Activated naive CD8-positive, alpha-beta T cell treated with anti-CD3 and anti-CD28 coated beads, Interleukin-2, amount 50 U/mL, for 24 hours (primary cell): ENCODE results near the gene SCN4B.
"Not testable (repeated sequence)": the region's sequence is repeated elsewhere in the genome, so short reads cannot be mapped to it uniquely, and the experiment has no call there.

Source experiments
- ATAC-seq: fragments of 150-1000 bp; cut with Tn5 transposase; one replicate; pipeline ENCODE4 v1.10.0; 2021
- DNase-seq: peaks from one replicate; pipeline ENCODE4 v3.0.0; 2021
- H3K27ac Mint-ChIP-seq: one replicate; pipeline ENCODE4 v1.8.0; 2021; ENCODE audit warnings: mild to moderate bottlenecking, mixed read lengths
- H3K27me3 Mint-ChIP-seq: one replicate; pipeline ENCODE4 v1.8.0; 2021; ENCODE audit warnings: mixed read lengths
- H3K36me3 Mint-ChIP-seq: one replicate; pipeline ENCODE4 v1.8.0; 2021; ENCODE audit warnings: low read depth, mixed read lengths
- H3K4me1 Mint-ChIP-seq: one replicate; pipeline ENCODE4 v1.8.0; 2021; ENCODE audit warnings: mixed read lengths
- H3K4me3 Mint-ChIP-seq: one replicate; pipeline ENCODE4 v1.8.0; 2021; ENCODE audit warnings: mild to moderate bottlenecking, moderate library complexity, mixed read lengths
- H3K9me3 Mint-ChIP-seq: one replicate; pipeline ENCODE4 v1.8.0; 2021; ENCODE audit warnings: mixed read lengths

The SCN4B gene

GRCh38 chr11:118183691-118184090, 31.1 kb upstream of the SCN4B start:
- not testable (repeated sequence) for ATAC-seq, H3K4me3 Mint-ChIP-seq, DNase-seq, H3K4me1 Mint-ChIP-seq, H3K9me3 Mint-ChIP-seq, H3K27ac Mint-ChIP-seq, H3K36me3 Mint-ChIP-seq
- peaks cover 12% of the 10 kb centered on the region for H3K27me3 Mint-ChIP-seq

DNA sequence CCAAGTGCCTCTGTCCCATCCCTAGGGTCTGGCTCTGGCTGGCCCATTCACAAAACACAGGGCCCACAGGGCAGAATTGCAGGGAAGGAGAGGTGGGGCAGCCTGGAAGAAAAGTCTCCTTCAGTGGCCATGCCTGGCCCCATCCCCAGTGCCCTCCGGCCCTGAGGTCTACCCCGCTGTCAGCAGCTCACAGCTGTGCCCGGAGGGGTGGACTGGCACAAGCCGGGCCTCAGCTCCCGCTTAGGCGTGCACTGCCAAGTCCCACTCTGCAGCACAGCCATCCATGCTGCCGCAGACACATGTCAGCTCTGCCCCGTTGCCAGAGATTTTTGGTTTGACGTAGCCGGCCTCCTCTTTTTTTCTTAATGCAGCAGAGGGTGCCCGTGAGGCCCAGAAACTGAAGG, 27.7 kb upstream of the SCN4B start:
- Mint-ChIP-seq H3K27me3 (peaks cover 11% of the 10 kb centered on the region), H3K9me3 (no peaks in the 10 kb centered on the region), H3K4me3 (no peak overlapping the region), H3K27ac (no peak overlapping the region), H3K36me3 (no peaks in the 10 kb centered on the region), H3K4me1 (no peaks in the 10 kb centered on the region)
- ATAC-seq: peak; percentile 46
- DNase-seq: no peak

- H3K36me3 Mint-ChIP-seq: no peaks in the 10 kb centered on the region
- H3K4me1 Mint-ChIP-seq: peaks cover 2% of the 10 kb centered on the region
- DNase-seq: no peak
- H3K27ac Mint-ChIP-seq: no peak overlapping the region
- H3K4me3 Mint-ChIP-seq: no peak overlapping the region
- H3K27me3 Mint-ChIP-seq: peaks cover 13% of the 10 kb centered on the region
- no peaks in the 10 kb centered on the region for H3K9me3 Mint-ChIP-seq
- no peak for ATAC-seq
Observed at GRCh38 chr11:118176778-118177134, 24.1 kb upstream of the SCN4B start.

DNA sequence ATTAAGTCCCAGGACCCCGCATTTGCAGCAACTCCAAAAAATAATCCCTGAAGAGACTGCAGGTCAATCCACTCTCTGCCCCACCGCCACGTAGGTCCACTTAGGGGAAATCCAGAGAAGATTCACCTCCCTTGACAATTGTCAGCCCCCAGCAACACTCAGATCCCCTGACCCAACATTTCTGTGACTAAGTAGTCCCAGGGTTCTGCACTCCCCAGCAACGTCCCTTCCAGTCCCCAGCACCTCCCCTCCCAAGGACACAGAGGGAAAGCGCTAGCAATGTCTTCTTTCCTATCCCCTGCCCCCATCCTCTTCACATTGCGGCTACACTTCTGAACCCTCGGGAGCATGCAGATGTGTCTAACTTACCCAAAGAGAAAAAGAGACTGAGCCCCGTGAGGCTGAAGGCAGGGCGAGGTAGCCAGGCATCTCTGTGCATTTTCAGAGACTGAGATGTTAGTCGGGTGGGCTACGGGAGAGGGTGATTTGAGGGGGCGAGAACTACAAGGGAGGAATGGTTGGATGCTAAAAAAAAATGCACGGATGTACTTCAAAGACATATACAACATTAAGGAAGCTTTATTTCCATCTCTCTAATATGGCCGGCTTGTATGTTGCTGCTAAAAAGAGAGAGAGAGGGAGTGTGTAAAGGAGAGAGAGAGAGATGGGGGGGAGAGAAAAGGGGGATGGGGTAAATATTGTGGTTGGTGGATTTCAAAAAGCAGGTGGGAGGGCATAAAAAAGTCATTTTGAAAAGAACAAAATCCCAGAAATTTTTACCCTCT, 23.6 kb upstream of the SCN4B start, which contains the start of gene SCN2B:
Gene SCN2B (minus strand): TSS at position 647 of the 785 bp plus-strand sequence. CDS start 208 bp downstream, at position 439.
- no peak for ATAC-seq
- Mint-ChIP-seq H3K4me1 (peaks cover 2% of the 10 kb centered on the region), H3K27ac (no peak within 1 kb of the TSS), H3K27me3 (peaks cover 13% of the 10 kb centered on the region), H3K36me3 (no peaks in the 10 kb centered on the region), H3K9me3 (no peaks in the 10 kb centered on the region), H3K4me3 (no peak within 1 kb of the TSS)
- DNase-seq: no peak

DNA sequence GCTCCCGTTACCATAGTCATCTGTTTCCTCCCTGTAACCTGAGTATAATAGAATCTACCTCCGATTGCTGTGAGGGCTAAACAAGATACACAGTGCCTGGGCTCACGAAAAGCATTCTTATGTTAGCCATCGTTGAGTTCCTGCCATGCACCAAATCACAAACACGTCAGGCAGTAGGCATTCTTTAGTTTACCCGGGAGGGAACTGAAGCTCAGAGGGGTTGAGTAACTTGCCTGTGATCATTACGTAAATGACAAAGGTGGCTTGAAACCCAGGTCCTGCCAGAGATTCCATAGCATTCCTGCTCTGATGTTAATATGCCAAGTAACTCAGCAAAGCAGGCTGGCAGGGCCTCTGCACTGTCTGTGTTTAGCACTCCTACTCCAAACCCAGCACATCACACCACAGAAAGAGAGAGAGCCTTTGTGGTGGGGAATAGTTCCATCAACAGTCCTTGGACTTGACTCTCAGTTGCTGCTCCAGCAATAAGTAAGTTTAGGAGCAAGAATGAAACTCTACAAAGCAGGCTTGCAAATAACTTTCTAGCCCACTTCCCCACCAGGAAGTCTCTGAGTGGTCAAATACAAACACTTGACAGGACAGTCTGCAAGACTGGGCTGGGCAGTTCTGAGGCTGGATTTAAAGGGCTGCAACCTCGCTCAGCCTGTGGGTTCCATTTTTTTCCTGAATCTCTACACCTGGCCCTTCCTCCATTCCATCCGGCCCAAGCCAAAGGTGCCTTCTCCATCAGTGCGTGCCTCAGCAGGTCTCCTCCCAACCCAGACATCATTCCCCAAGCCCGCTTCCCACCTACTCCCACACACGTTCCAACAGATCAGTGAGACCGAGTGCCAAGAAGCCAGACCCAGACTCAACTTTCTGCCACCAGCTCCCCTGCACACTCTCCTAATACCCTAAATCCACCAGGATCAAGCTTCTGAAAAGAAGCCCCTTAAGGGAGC, 22.7 kb upstream of the SCN4B start:
- Mint-ChIP-seq H3K27ac (no peak overlapping the region), H3K9me3 (no peaks in the 10 kb centered on the region), H3K4me3 (no peak overlapping the region), H3K4me1 (peaks cover 2% of the 10 kb centered on the region), H3K36me3 (no peaks in the 10 kb centered on the region), H3K27me3 (peaks cover 14% of the 10 kb centered on the region)
- ATAC-seq (no peak), DNase-seq (no peak)

- Mint-ChIP-seq H3K9me3 (no peaks in the 10 kb centered on the region), H3K4me1 (peaks cover 2% of the 10 kb centered on the region), H3K4me3 (no peak overlapping the region), H3K27me3 (peaks cover 16% of the 10 kb centered on the region), H3K27ac (no peak overlapping the region), H3K36me3 (no peaks in the 10 kb centered on the region)
- no peak for DNase-seq
- no peak for ATAC-seq
Observed at GRCh38 chr11:118174006-118174567, 21.5 kb upstream of the SCN4B start.

DNA sequence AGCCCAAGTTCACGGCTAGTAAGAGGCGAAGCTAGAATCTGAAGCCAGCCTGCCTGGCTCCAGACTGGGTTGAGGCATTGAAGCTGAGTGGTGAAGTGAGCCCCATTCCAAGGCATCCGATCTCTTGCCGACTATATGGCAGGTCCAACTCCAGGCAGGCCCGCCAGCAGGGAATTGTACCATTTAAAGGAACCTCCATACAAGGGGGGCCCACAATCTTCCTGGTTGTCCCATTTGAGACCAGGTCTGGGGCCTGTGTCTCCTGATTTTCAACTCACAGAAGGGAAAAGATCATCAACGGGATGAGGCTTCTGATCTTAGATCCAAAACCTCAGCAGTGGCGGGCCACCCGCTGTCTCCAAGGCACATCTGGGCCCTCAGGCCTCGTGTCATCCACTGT, 19.7 kb upstream of the SCN4B start:
- peaks cover 2% of the 10 kb centered on the region for H3K4me1 Mint-ChIP-seq

GRCh38 chr11:118171269-118172062, 18.8 kb upstream of the SCN4B start:
- Mint-ChIP-seq H3K4me3 (no peak overlapping the region), H3K36me3 (no peaks in the 10 kb centered on the region), H3K4me1 (peaks cover 2% of the 10 kb centered on the region), H3K27me3 (peaks cover 12% of the 10 kb centered on the region), H3K9me3 (no peaks in the 10 kb centered on the region), H3K27ac (no peak overlapping the region)
- peak; percentile 80 for DNase-seq
- ATAC-seq: peak; percentile 76

More for the DNA sequence above, 19.7 kb upstream of the SCN4B start:
- Mint-ChIP-seq H3K4me3 (no peak overlapping the region), H3K9me3 (no peaks in the 10 kb centered on the region), H3K36me3 (no peaks in the 10 kb centered on the region), H3K27me3 (peaks cover 14% of the 10 kb centered on the region), H3K27ac (no peak overlapping the region)
- ATAC-seq: no peak
- no peak for DNase-seq

DNA sequence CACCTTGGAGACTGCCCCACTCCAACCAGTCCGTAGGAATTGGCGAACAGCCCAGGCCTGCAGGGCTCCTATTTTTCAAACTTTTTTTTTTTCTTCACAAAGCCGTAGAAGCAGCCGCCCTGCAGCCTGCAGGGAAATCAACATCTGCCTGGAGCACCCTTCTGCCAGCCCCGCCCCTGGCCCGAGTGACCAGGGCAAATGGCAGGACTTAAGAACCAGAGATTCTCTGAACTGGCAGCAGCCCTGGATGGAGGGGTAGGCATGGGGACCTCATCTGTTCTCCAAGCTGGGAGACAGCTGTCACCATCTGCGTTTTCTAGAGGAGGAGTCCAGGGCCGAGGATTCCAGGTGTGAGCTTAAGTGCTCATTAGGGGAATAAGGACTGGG, 18.3 kb upstream of the SCN4B start:
- Mint-ChIP-seq H3K36me3 (no peaks in the 10 kb centered on the region), H3K4me3 (no peak overlapping the region), H3K9me3 (no peaks in the 10 kb centered on the region), H3K27me3 (peaks cover 12% of the 10 kb centered on the region), H3K27ac (no peak overlapping the region), H3K4me1 (peaks cover 2% of the 10 kb centered on the region)
- ATAC-seq: no peak
- DNase-seq: no peak

- Mint-ChIP-seq H3K27me3 (peaks cover 14% of the 10 kb centered on the region), H3K4me1 (peaks cover 2% of the 10 kb centered on the region), H3K9me3 (no peaks in the 10 kb centered on the region), H3K36me3 (no peaks in the 10 kb centered on the region), H3K4me3 (no peak overlapping the region), H3K27ac (no peak overlapping the region)
- ATAC-seq: no peak
- DNase-seq: no peak
Observed at GRCh38 chr11:118170231-118170630, 17.6 kb upstream of the SCN4B start.

- DNase-seq (no peak), ATAC-seq (no peak)
- H3K4me1 Mint-ChIP-seq: peaks cover 2% of the 10 kb centered on the region
- no peaks in the 10 kb centered on the region for H3K9me3 Mint-ChIP-seq
- no peak overlapping the region for H3K27ac Mint-ChIP-seq
- H3K27me3 Mint-ChIP-seq: peaks cover 15% of the 10 kb centered on the region
- no peaks in the 10 kb centered on the region for H3K36me3 Mint-ChIP-seq
- H3K4me3 Mint-ChIP-seq: no peak overlapping the region
Observed at GRCh38 chr11:118169300-118170140, 16.9 kb upstream of the SCN4B start.

DNA sequence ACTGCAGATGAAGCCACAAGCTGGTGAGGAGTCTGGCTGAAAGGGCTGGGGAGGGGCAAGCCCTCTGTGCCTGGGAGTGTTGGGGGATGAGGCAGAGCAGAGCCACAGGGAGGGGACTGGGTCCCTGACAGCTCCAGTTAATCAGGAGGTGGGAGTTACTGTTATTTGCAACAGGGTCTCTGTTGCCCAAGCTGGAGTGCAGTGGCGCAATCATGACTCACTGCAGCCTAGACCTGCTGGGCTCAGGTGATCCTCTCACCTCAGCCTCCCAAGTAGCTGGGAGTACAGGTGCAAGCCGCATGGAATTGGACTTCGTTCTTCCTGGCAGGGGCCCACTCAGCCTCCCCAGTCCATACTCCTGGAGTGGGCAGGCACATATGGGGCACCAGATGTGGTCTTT, 16.1 kb upstream of the SCN4B start:
- peaks cover 2% of the 10 kb centered on the region for H3K4me1 Mint-ChIP-seq
- H3K36me3 Mint-ChIP-seq: no peaks in the 10 kb centered on the region
- no peak for DNase-seq
- H3K27me3 Mint-ChIP-seq: peaks cover 18% of the 10 kb centered on the region
- no peak overlapping the region for H3K27ac Mint-ChIP-seq
- no peak overlapping the region for H3K4me3 Mint-ChIP-seq
- H3K9me3 Mint-ChIP-seq: no peaks in the 10 kb centered on the region
- no peak for ATAC-seq

DNA sequence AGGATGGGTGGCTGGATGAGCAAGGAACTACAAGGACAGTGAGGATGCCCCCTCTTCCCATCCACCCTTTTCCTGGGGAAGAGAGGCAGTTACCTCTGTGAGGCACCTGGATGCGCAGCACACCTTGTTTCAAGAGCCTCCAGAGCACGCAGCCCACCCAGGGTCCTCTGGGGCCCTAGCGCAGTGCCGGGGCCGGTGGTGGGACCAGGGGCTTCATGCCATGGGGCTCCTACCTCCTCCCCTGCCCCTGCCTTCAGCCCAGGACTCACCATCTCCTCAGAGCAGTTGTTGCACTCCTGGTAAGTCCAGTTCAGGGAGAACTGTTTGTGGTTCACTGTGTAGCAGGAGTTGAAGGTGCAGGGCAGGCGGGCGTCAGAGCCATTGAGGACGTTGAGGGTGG, 15.7 kb upstream of the SCN4B start:
- Mint-ChIP-seq H3K4me3 (no peak overlapping the region), H3K9me3 (no peaks in the 10 kb centered on the region), H3K27me3 (peaks cover 18% of the 10 kb centered on the region), H3K27ac (no peak overlapping the region), H3K36me3 (no peaks in the 10 kb centered on the region), H3K4me1 (peaks cover 2% of the 10 kb centered on the region)
- ATAC-seq: no peak
- DNase-seq: no peak
